ENCODE results near the gene TCF4. TPM values are rescaled to one million over a fixed set of nuclear protein-coding genes. Genes with fewer than 3 reads are reported as not detected.

The TCF4 gene
- total RNA-seq, 4 donors from 2014 or later: 60.9 to 98.4 (median 83.4) TPM

DNA sequence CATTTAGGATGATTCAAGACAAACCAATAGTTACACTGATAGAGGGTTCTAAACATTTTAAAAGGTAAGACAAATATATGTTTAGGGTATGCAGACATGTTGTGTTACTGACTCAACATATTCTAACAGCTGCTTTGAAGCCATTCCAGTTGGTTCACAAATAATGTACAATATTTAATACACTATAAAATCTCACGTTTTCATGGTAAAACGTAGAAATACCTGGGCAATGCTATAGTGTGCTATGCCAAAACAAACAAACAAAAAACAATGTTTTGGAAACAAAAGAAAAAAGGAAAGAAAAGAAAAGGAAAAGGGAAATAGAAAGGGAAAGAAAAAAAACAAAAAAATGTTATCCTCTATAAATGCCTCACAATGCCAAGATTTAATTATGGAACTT lies 277.1 kb downstream of the TCF4 start:
- TF ChIP-seq, protein P1, sequence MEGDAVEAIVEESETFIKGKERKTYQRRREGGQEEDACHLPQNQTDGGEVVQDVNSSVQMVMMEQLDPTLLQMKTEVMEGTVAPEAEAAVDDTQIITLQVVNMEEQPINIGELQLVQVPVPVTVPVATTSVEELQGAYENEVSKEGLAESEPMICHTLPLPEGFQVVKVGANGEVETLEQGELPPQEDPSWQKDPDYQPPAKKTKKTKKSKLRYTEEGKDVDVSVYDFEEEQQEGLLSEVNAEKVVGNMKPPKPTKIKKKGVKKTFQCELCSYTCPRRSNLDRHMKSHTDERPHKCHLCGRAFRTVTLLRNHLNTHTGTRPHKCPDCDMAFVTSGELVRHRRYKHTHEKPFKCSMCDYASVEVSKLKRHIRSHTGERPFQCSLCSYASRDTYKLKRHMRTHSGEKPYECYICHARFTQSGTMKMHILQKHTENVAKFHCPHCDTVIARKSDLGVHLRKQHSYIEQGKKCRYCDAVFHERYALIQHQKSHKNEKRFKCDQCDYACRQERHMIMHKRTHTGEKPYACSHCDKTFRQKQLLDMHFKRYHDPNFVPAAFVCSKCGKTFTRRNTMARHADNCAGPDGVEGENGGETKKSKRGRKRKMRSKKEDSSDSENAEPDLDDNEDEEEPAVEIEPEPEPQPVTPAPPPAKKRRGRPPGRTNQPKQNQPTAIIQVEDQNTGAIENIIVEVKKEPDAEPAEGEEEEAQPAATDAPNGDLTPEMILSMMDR (IDR thresholded peaks at IDR 0.05): no peak
- TF ChIP-seq POLR2A (IDR thresholded peaks at IDR 0.05): no peak
- DNase-seq (ENCODE audit: low spot score in 2 of 2): no peak
- intact Hi-C loops (cut with DNase I; ENCODE audit: low total_unique reads): no loop called here
- H3K4me3 ChIP-seq (ENCODE audit: low read depth, poor library complexity, severe bottlenecking): no peak overlapping the region
- 39 to 66% methylated on average over 2 of the region's 2 CpGs for WGBS, 2 donors

DNA sequence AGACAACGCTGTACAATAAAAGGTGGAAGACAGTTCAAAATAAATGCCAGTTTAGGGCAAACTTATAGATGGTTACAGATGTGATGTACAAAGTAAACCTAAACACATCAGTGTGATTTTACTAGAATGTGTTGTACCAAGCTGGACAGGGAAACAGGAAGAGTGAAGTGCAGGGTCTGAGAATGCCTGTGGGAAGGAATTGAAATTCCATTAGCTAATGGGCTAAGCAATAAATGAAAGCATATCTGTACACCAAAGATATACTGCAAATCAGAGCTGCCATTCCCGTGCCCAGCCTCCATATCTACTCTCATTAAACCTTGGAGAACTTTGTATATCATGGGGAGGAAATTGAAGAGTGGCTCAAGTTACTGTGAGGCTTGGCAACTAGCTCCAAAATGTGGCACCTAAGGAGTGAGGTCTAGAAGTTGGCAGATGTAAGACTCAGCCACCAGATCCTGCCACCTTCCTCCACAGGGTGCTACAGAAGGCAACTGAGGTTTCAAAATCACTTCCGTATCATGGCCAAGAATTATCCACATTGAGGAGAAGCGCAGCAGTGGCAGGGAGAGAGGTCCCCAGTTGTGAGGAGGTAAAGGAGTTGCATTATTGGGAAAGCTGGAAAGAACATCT lies 277.8 kb downstream of the TCF4 start:
- no peak for DNase-seq (ENCODE audit: low spot score in 2 of 2)
- intact Hi-C loops (cut with DNase I; ENCODE audit: low total_unique reads): no loop called here
- no peak overlapping the region for H3K4me3 ChIP-seq (ENCODE audit: low read depth, poor library complexity, severe bottlenecking)
- TF ChIP-seq, protein P1 (IDR thresholded peaks at IDR 0.05): no peak
- no peak for TF ChIP-seq POLR2A (IDR thresholded peaks at IDR 0.05)
- 82 to 88% methylated on average over 4 of the region's 4 CpGs for WGBS, 2 donors

DNA sequence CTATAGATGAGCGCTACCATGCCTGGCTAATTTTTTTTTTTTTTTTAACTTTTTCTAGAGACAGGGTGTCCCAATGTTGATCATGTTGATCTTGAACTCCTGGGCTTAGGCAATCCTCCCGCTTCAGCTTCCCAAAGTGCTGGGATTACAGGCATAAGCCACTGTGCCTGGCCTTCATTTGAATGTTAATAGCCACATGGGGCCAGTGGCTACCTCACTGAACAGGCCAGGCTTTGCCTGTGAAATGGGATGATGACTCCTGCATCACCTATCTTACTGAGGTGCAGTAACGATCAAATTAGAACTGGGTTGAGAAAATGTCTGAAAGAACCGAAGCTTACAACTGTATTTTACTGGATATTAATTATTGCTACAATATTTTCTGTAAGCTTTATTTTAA lies 278.7 kb downstream of the TCF4 start:
- H3K4me3 ChIP-seq (ENCODE audit: low read depth, poor library complexity, severe bottlenecking): no peak overlapping the region
- WGBS, 2 donors: 97% methylated on average over 4 of the region's 4 CpGs
- TF ChIP-seq POLR2A (IDR thresholded peaks at IDR 0.05): no peak
- TF ChIP-seq, protein P1 (IDR thresholded peaks at IDR 0.05): no peak
- intact Hi-C loops (cut with DNase I; ENCODE audit: low total_unique reads): no loop called here
- no peak for DNase-seq (ENCODE audit: low spot score in 2 of 2)

DNA sequence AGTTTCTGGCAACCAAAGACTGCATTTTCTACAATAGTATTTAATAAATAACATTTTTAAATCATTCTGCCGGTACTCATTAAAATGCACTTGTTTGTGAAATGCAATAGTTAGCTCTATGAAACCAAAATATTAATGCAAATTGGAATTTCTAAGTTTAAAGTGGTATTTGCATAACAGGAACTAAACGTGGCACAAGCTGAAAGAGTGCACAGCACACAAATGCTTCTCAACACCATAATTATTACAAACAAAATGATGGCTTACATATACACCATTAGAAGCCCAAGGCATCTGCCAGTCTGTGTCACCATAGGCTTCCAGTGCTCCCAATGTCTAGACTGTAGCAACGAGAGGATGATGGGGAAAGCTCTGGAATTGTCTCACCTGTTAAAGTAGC lies 280.5 kb downstream of the TCF4 start:
- H3K4me3 ChIP-seq (ENCODE audit: low read depth, poor library complexity, severe bottlenecking): no peak overlapping the region
- intact Hi-C loops (cut with DNase I; ENCODE audit: low total_unique reads): no loop called here
- WGBS, 2 donors: 74 to 78% methylated on average over 3 of the region's 3 CpGs
- no peak for DNase-seq (ENCODE audit: low spot score in 2 of 2)
- TF ChIP-seq, protein P1 (IDR thresholded peaks at IDR 0.05): no peak
- TF ChIP-seq POLR2A (IDR thresholded peaks at IDR 0.05): no peak

DNA sequence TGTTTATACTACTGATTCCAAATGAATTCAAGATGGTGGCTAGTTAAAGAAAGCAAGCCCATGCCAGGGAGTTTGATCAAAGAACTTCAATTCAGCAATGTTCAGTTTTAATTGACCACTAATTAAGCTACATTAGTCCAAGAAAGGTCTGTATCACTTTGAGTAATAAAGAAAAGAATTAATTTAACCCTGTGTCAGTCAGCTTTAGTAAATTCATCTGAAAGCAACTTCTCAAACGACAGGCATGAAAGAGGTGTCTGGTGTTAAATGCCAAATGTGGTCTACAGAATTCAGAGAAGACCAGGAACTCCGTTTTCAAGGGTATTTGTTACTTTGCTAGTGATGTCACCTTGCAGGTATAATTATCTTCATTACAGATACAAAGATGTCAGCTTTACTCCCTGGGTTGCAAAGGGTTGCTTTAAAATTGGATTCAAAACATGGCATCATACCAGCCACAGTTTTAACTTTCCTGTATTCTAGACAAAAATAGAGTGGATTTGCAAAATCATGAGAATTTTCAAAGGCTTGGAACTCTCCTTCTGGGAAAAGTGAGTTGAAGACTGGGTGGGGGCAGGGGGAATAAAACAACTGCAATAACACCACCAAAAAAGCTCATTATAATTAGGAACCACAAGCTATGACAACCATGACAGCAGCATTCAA lies 281.5 kb downstream of the TCF4 start:
- DNase-seq (ENCODE audit: low spot score in 2 of 2): no peak
- WGBS, 2 donors: 52 to 60% methylated on average over 2 of the region's 2 CpGs
- intact Hi-C loops (cut with DNase I; ENCODE audit: low total_unique reads): no loop called here
- TF ChIP-seq POLR2A (IDR thresholded peaks at IDR 0.05): no peak
- TF ChIP-seq, protein P1 (IDR thresholded peaks at IDR 0.05): no peak
- H3K4me3 ChIP-seq (ENCODE audit: low read depth, poor library complexity, severe bottlenecking): no peak overlapping the region
